K562 (cell line): ENCODE results near the gene HLA-DPA1. TPM values are rescaled to one million over a fixed set of nuclear protein-coding genes. Genes with fewer than 3 reads are reported as not detected.

Experiments
- ATAC-seq: fragments of 200-7000 bp; cut with Tn5 transposase; 3 replicates; pipeline ENCODE4 v1.9.1; 2020; ENCODE audit warnings: moderate library complexity
- BruUV-seq: library from RNA; stranded (reverse); fragments of 400-500 nt; replicated peaks from 2 replicates; lab custom pipeline; 2021; lab: Mats Ljungman, UMichigan
- CTCF ChIA-PET: fragments of 300-600 bp; formaldehyde crosslinking; extraction: SDS; loops from one replicate; lab custom pipeline; 2021; ENCODE audit warnings: low intra/inter-chr PET ratio; lab: Yijun Ruan, JAX
- POLR2A ChIA-PET: fragments of 300-600, 350-650 bp; sonication (Branson Sonifier 250); formaldehyde crosslinking; extraction: SDS; loops from one replicate; lab custom pipeline; 2021; ENCODE audit warnings: antibody characterized with exemption, inconsistent platforms; lab: Yijun Ruan, JAX
- DNase-seq, 4 experiments: peaks; one replicate each; pipeline versions ENCODE4 v3.0.0 to v3.0.0-alpha.2; 2011 to 2018; ENCODE audit warnings: low spot score in 3 of 4, mixed read lengths in 3 of 4; ENCODE audit errors: extremely low read depth in 1 of 4
- FAIRE-seq: peaks from 2 replicates; lab custom pipeline; 2011; peaks lifted over from hg19 to GRCh38; lab: Jason Lieb, UNC
- H2AFZ ChIP-seq: 2 replicates; pipeline ENCODE4 v1.6.0; 2011; ENCODE audit warnings: low read depth, low read length, control low read depth, inconsistent platforms
- H3K27ac ChIP-seq: fragments of 200-600 bp; 3 replicates; pipeline ENCODE4 v1.8.0; 2011; ENCODE audit warnings: low read depth, mild to moderate bottlenecking, control low read depth, inconsistent platforms, low read length, moderate library complexity, mixed read lengths; ENCODE audit errors: extremely low read depth
- H3K27me3 ChIP-seq, 2 experiments: fragments of 300-600 bp in 1 of 2; 2 replicates in 1 of 2; 3 replicates in 1 of 2; pipeline versions ENCODE4 v1.6.0 to v1.8.0; 2011; ENCODE audit warnings: inconsistent platforms in 2 of 2, low read length in 2 of 2, mild to moderate bottlenecking in 1 of 2, mixed read lengths in 1 of 2, moderate library complexity in 1 of 2; ENCODE audit not compliant: control insufficient read depth in 2 of 2, insufficient read depth in 2 of 2
- H3K36me3 ChIP-seq: fragments of 300-600 bp; 3 replicates; pipeline ENCODE4 v1.8.0; 2011; ENCODE audit warnings: mild to moderate bottlenecking, low read length, inconsistent platforms; ENCODE audit not compliant: control insufficient read depth, insufficient read depth
- H3K4me1 ChIP-seq, 2 experiments: fragments of 200-600 bp in 1 of 2; replicated peaks in 1 of 2; 2 replicates in 1 of 2; 3 replicates in 1 of 2; pipeline versions ENCODE4 v1.5.1 to v1.8.0; 2011; ENCODE audit warnings: inconsistent platforms in 2 of 2, low read length in 2 of 2, mild to moderate bottlenecking in 1 of 2, mixed read lengths in 1 of 2, moderate library complexity in 1 of 2; ENCODE audit not compliant: control insufficient read depth in 2 of 2, insufficient read depth in 2 of 2
- H3K4me2 ChIP-seq: 2 replicates; pipeline ENCODE4 v1.6.1; 2011; ENCODE audit warnings: low read length, control low read depth, inconsistent platforms, mixed read lengths; ENCODE audit not compliant: insufficient read depth
- H3K4me3 ChIP-seq: fragments of 200-600 bp; sonication (generic), shearing (Covaris generic); 2 replicates; pipeline ENCODE4 v1.5.1; 2016; ENCODE audit warnings: control low read depth, inconsistent platforms
- H3K79me2 ChIP-seq: fragments of 200-600 bp; 3 replicates; pipeline ENCODE4 v1.8.0; 2011; ENCODE audit warnings: low read length, inconsistent platforms; ENCODE audit not compliant: control insufficient read depth, insufficient read depth
- H3K9ac ChIP-seq, 2 experiments: 2 replicates each; pipeline versions ENCODE4 v1.6.0 to v1.6.1; 2011; ENCODE audit warnings: low read depth in 2 of 2, low read length in 2 of 2, control low read depth in 1 of 2, inconsistent platforms in 1 of 2, mild to moderate bottlenecking in 1 of 2, mixed read lengths in 1 of 2; ENCODE audit not compliant: insufficient read depth in 1 of 2
- H3K9me1 ChIP-seq: one replicate; pipeline ENCODE4 v1.6.0; 2011; ENCODE audit warnings: inconsistent platforms, mild to moderate bottlenecking, low read length, moderate library complexity; ENCODE audit not compliant: control insufficient read depth, insufficient read depth
- H3K9me3 ChIP-seq: replicated peaks from 2 replicates; pipeline ENCODE4 v1.5.1; 2011; ENCODE audit warnings: low read depth, low read length, inconsistent platforms; ENCODE audit not compliant: control insufficient read depth, insufficient read depth
- H4K20me1 ChIP-seq: replicated peaks from 2 replicates; pipeline ENCODE4 v1.6.1; 2011; ENCODE audit warnings: low read length, inconsistent platforms, mixed read lengths; ENCODE audit not compliant: control insufficient read depth, insufficient read depth
- GTF2F1 ChIP-seq: IDR thresholded peaks from 2 replicates; pipeline ENCODE4 v1.6.1; 2011; ENCODE audit warnings: low read depth, low read length, improper control_type of control experiment
- GTF3C2 ChIP-seq: IDR thresholded peaks from 3 replicates; pipeline ENCODE4 v1.6.1; 2011; ENCODE audit warnings: borderline replicate concordance, mild to moderate bottlenecking, moderate library complexity; ENCODE audit not compliant: insufficient read length; ENCODE audit errors: extremely low read depth
- HMGN3 ChIP-seq: IDR thresholded peaks from 2 replicates; pipeline ENCODE4 v1.6.1; 2011; ENCODE audit warnings: borderline replicate concordance, low read depth, mild to moderate bottlenecking, mixed read lengths, low read length; ENCODE audit not compliant: insufficient read length; ENCODE audit errors: extremely low read depth
- IFI16 ChIP-seq: fragments of 250-450 bp; sonication (Bioruptor Pico); IDR thresholded peaks from 2 replicates; pipeline ENCODE4 v2.1.2; 2022; ENCODE audit warnings: mild to moderate bottlenecking, inconsistent platforms
- KAT8 ChIP-seq: fragments of 450-650 bp; IDR thresholded peaks from 2 replicates; pipeline ENCODE4 v1.6.1; 2016; ENCODE audit warnings: low read depth, mild to moderate bottlenecking
- PHF20 ChIP-seq: fragments of 450-650 bp; IDR thresholded peaks from 2 replicates; pipeline ENCODE4 v1.6.1; 2018; ENCODE audit not compliant: partially characterized antibody
- SREBF1 ChIP-seq: fragments of 150-350 bp; IDR thresholded peaks from 2 replicates; pipeline ENCODE4 v1.6.1; 2014; ENCODE audit warnings: antibody characterized with exemption, low read depth, low read length, borderline replicate concordance
- TBP ChIP-seq: optimal IDR thresholded peaks from 2 replicates; pipeline ENCODE3; 2011; ENCODE audit warnings: low read depth, low read length, improper control_type of control experiment
- TCFL5 ChIP-seq: fragments of 250-450 bp; sonication (Bioruptor Pico); conservative IDR thresholded peaks from 2 replicates; pipeline ENCODE4 v1.6.1; 2021; ENCODE audit warnings: mild to moderate bottlenecking, moderate library complexity, matching md5 sums
- ZBTB33 ChIP-seq: sonication (generic); formaldehyde crosslinking; IDR thresholded peaks from 2 replicates; pipeline ENCODE4 v1.8.1; 2023; ENCODE audit warnings: mild to moderate bottlenecking, missing genetic modification reagents
- ZFP30 ChIP-seq: fragments of 250-450 bp; sonication (Bioruptor Pico); IDR thresholded peaks from 2 replicates; pipeline ENCODE4 v1.8.0; 2022; ENCODE audit warnings: moderate library complexity, mild to moderate bottlenecking, inconsistent platforms, borderline replicate concordance
- ZNF124 ChIP-seq: sonication (generic); formaldehyde crosslinking; IDR thresholded peaks from 2 replicates; pipeline ENCODE4 v1.8.1; 2022; ENCODE audit warnings: missing genetic modification reagents
- ZNF347 ChIP-seq: fragments of 450-650 bp; formaldehyde crosslinking; IDR thresholded peaks from 2 replicates; pipeline ENCODE4 v1.4.0; 2020; ENCODE audit warnings: low read depth, mild to moderate bottlenecking, moderate library complexity
- ZNF717 ChIP-seq: fragments of 250-450 bp; sonication (Bioruptor Pico); IDR thresholded peaks from 2 replicates; pipeline ENCODE4 v1.5.0; 2021
- ZSCAN29 ChIP-seq: fragments of 450-650 bp; IDR thresholded peaks from 2 replicates; pipeline ENCODE4 v1.6.1; 2017
- in situ Hi-C: fragments of 300-500 bp; cut with MboI; formaldehyde crosslinking; loops from 4 replicates; pipeline ENCODE4 v1.15.0; 2018; ENCODE audit warnings: inconsistent platforms, mixed read lengths
- intact Hi-C: fragments of 100-400 bp; cut with micrococcal nuclease; formaldehyde crosslinking; loops from 2 replicates; pipeline ENCODE4 v1.14.2; 2022
- polyA plus RNA-seq, 8 experiments: library from polyadenylated mRNA; depleted of rRNA in 4 of 8; stranded (reverse) in 5 of 8; unstranded in 3 of 8; fragments of >200 nt; fragmentation: Nextera tagmentation in 2 of 8; fragmentation: Illumina TruSeq in 1 of 8; extraction: Ambion mirVana in 2 of 8; extraction: Trizol in 1 of 8; gene quantifications; 2 replicates each; pipeline versions ENCODE4 v1.2.1 to v1.2.3, GENCODE V29; 2011 to 2014; ENCODE audit warnings: inconsistent platforms in 1 of 8, missing spikeins in 1 of 8
- total RNA-seq, 7 experiments: library from RNA; depleted of rRNA in 6 of 7; stranded (reverse); fragments of >200 nt in 6 of 7; fragmentation: Illumina TruSeq in 2 of 7; extraction: Trizol in 2 of 7; gene quantifications; 2 replicates each; pipeline versions ENCODE4 v1.2.1 to v1.2.3, GENCODE V29; 2011 to 2021; ENCODE audit warnings: low replicate concordance in 1 of 7
- TF ChIP-seq, protein P1 (sequence below): fragments of 250-450 bp; sonication (Bioruptor Pico); IDR thresholded peaks from 2 replicates; pipeline ENCODE4 v1.8.0; 2021; ENCODE audit warnings: moderate library complexity, mild to moderate bottlenecking, inconsistent platforms
- TF ChIP-seq, protein P2 (sequence below): fragments of 250-450 bp; sonication (Bioruptor Pico); IDR thresholded peaks from 2 replicates; pipeline ENCODE4 v1.8.0; 2022; ENCODE audit warnings: moderate library complexity, mild to moderate bottlenecking, inconsistent platforms

HLA-DPA1 gene
- total and polyA plus RNA-seq, 9 of the 15 experiments (the other 6 are each of a cell fraction or from before 2014, with no cell fraction given) = 0.23 to 0.93 (median 0.55) TPM

GRCh38 chr6:33053230-33053629 lies 20.2 kb downstream of the HLA-DPA1 start (continued):
- TF ChIP-seq GTF3C2 = no peak
- no peak for TF ChIP-seq KAT8
- no peak for TF ChIP-seq PHF20
- no peak for TF ChIP-seq TBP
- TF ChIP-seq HMGN3 = no peak
- TF ChIP-seq IFI16 (CRISPR knock-in tag) = no peak
- TF ChIP-seq, all 486 proteins: peak for 0

- H3K4me2 ChIP-seq = no peak overlapping the region
- DNase-seq = no peak
- no peaks in the 10 kb centered on the region for H3K9me1 ChIP-seq
- no peak overlapping the region for H3K9ac ChIP-seq
- in situ Hi-C loops (no loop called here), intact Hi-C loops (no loop called here)
- no peak overlapping the region for H2AFZ ChIP-seq
- no peaks in the 10 kb centered on the region for H3K4me1 ChIP-seq
- no peak overlapping the region for H3K4me3 ChIP-seq
- no peak overlapping the region for H3K27ac ChIP-seq
- H3K27me3 ChIP-seq = peaks cover 7 to 14% of the 10 kb centered on the region in 2 experiments; a peak in 3 of 5 replicates
- FAIRE-seq = no peak
- H4K20me1 ChIP-seq = no peaks in the 10 kb centered on the region
- no peaks in the 10 kb centered on the region for H3K36me3 ChIP-seq
- no peaks in the 10 kb centered on the region for H3K79me2 ChIP-seq
- ATAC-seq = no peak
- no peaks in the 10 kb centered on the region for H3K9me3 ChIP-seq
- ChIA-PET POLR2A (interaction anchor here (1.5 kb wide), 1 partner anchor 10 kb away, joined by 4 read pairs; no protein-coding TSS in a partner anchor), CTCF (no interaction called here)
- BruUV-seq = no TSS peak
- TF ChIP-seq GTF2F1 (no peak), ZFP30 (CRISPR knock-in tag) (no peak), ZSCAN29 (no peak), ZBTB33 (CRISPR knock-in tag) (no peak), ZNF717 (CRISPR knock-in tag) (no peak), ZNF124 (no peak), ZNF347 (no peak), SREBF1 (no peak), TCFL5 (no peak)
- TF ChIP-seq, protein P1, sequence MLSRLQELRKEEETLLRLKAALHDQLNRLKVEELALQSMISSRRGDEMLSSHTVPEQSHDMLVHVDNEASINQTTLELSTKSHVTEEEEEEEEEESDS = no peak
- TF ChIP-seq, protein P2, sequence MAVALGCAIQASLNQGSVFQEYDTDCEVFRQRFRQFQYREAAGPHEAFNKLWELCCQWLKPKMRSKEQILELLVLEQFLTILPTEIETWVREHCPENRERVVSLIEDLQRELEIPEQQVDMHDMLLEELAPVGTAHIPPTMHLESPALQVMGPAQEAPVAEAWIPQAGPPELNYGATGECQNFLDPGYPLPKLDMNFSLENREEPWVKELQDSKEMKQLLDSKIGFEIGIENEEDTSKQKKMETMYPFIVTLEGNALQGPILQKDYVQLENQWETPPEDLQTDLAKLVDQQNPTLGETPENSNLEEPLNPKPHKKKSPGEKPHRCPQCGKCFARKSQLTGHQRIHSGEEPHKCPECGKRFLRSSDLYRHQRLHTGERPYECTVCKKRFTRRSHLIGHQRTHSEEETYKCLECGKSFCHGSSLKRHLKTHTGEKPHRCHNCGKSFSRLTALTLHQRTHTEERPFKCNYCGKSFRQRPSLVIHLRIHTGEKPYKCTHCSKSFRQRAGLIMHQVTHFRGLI (CRISPR knock-in tag) = no peak
Observed at GRCh38 chr6:33052627-33053026, 20.8 kb downstream of the HLA-DPA1 start.
